Glomerular endothelial cell (primary cell): ENCODE data around the gene SEC24D. TPM values are rescaled to one million over a fixed set of nuclear protein-coding genes. Genes with fewer than 3 reads are reported as not detected.

Experiments used
- DNase-seq: peaks from one replicate; pipeline ENCODE4 v3.0.0-alpha.2; 2011; ENCODE audit warnings: low read depth, low spot score; ENCODE audit errors: extremely low read depth
- total RNA-seq: library from RNA; depleted of rRNA; stranded (reverse); fragments of >200 nt; gene quantifications from 2 replicates; pipeline ENCODE4 v1.2.3, GENCODE V29; 2015

Gene SEC24D
- total RNA-seq, 1 donor from 2014 or later, result 134 TPM

DNA sequence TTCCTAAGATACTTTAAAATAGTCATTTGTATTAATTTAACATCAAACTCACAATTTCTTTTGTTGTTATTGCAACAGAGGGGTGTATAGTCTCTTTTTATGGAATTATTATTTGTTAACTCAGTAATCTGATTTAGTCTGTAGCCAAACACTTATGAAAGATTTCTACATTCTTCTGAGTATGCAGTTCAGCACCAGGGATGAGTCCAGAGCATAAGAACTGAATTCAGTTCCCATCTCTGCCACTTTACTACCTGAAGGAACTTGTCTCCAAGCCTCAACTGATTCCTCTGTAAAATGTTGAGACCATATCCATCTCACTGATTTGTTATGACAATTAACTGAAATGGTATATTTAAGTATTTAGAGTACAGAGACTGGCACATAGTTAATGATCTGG is 105.2 kb downstream of the SEC24D start:
- no peak for DNase-seq

GRCh38 chr4:118729287-118730286 is 106.3 kb downstream of the SEC24D start:
- DNase-seq, result no peak

DNA sequence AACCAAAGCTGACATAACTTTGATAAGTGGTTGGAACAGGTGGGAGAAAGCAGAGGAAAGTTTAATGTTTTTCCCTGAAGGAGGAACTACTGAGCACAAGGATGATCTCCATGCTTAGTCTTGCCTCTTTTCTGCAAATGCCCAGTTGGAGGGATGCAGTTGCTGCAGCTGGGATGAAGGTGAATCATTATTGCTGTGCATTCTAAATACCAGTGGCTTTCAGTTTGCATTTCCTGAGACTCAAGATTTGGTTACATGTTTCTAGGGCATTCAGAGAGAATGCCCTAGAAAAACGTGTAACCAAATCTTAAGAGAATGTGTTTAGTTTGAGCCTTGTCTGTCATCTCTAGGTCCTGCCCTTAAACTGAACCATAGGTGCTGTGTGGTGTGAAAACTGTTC is 108.6 kb downstream of the SEC24D start:
- no peak for DNase-seq

- no peak for DNase-seq
Observed at GRCh38 chr4:118723369-118723768, 112.6 kb downstream of the SEC24D start.

GRCh38 chr4:118721752-118722151 is 114.2 kb downstream of the SEC24D start:
- DNase-seq, result no peak

DNA sequence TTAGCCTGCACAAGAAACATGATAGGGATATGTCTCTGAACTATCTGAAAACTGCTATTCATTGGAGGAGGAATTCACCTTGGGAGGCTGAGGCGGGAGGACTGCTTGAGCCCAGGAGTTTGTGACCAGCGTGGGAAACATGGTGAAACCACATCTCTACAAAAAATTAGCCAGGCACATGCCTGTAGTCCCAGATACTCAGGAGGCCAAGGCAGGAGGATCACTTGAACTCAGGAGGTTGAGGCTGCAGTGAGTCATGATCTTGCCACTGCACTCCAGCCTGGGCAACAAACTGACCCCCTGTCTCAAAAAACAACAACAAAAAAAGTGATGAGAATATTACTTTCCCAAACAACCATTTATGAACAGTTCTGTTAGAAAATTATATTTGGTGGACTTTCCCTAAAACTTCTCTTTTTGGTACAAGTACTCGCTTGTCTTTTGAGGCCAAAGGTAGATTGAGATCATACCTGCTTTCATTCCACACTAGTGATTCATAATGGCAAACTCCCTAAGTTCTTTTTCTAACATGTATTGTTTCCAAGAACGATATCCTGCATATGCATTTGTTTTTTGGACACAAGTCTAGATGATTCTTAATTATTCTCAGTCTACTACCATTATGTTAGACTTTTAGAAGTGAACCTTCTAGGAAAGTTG is 117.3 kb downstream of the SEC24D start:
- no peak for DNase-seq

DNA sequence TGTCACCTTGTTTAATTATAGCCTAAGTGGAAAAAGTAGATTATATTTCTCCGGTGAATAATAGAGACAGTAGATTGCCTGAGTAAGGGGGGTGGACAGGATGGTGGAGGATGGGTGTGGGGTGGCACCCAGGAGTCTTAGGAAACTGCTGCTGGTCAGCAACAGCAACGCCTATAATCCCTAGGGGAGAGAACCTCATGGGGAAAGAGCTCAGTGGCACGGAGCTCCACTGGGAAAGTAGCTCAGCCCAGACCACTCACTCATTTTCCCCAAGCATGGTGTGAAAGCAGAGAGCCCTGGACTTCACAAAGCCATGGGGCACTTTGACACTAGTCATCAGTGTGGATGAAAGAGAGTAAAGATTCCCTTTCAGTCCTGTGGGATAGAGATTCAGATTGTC is 119.6 kb downstream of the SEC24D start:
- DNase-seq, result no peak

DNA sequence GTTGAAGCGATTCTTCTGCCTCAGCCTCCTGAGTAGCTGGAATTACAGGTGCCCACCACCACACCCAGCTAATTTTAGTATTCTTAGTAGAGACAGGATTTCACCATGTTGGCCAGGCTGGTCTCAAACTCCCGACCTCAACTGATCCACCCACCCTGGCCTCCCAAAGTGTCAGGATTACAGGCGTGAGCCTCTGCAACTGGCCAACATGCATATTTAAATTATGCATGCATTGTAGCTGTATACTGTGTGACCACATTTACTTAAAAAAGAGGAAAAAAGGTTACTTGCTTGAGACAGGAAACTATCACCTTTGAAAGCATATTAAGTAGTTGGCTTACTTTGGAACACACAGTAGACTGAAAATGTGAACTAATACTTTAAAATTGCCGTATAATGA is 121.2 kb downstream of the SEC24D start:
- no peak for DNase-seq

DNA sequence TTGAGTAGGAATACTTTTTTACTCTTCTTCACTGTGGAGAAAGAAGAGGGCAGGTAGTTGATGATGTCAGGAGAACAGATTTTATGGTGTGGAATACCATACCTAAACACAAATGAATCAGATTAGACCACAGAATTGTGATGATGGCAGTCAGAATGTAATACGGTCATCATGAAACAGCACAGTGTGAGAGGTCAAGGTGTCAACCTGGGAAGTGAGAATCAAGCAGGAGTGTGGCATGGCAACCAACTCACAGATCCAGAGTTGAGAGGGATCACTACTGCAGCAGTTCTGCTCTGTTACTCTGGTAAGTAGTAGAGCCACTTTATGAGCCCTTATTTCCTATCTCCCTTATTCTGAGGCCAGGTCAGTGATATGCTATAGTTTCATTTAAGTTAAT is 123.1 kb downstream of the SEC24D start:
- DNase-seq, result no peak

DNA sequence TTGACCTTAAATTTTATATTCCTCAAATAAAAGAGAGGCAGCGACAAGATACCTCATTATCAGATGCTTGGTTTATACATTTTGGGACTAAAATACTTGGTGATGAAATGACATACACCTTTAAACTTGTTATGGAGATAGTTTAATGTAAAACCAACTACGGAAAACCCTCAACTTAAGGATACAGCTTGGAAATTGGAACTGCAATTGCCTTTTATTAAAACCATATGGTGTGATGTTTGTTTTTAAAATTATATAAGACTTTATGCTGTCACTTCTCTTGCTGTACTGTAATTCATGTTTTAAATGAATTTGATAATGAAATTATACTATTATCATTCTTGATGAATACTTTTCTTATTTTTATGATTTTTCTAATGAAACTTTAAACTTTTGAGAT is 124.9 kb downstream of the SEC24D start:
- DNase-seq, result no peak

DNA sequence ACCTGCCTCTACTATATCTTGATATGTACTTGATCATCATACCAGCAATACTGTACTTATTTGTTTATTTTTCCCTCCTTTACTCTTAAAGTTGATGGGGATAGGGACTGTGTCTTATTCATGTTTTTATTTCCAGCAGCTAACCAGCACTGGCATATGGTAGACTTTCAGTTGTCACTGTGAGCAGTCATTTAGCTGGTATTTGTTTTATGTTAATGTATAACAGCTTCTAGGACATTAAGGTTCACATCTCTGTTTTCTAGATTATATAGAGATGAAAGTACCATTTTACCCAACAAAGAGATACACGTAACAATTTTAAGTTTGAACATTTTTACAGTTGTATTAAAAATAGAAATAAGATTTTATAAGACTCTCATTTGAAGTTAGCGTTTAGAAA is 132.8 kb downstream of the SEC24D start:
- DNase-seq, result no peak

- peak; percentile 63 for DNase-seq
Observed at GRCh38 chr4:118684873-118685811, 150.8 kb downstream of the SEC24D start, which contains the start of gene METTL14. Gene METTL14, plus strand, starts transcription at chr4:118685392. Its CDS starts 143 bp downstream, at chr4:118685535.

DNA sequence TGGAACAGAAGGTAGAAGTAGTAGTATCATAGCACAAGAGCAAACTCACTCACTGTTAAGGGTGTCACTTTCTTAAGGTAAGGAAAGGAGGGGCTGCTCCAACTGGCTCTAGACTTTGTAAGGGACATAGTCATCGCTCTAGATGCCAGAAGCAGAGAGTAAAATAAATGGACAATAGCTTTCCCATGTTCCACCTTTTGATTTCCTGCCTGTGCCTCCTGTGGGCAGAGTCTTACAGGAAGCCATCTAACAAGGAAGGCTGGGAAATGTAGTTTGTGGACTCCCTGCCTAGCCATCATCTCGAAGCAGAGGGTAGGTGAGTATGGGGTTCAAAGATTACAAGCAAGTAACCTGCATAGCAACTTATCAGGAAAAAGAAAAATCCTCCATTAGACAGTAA is 152.4 kb downstream of the SEC24D start:
- no peak for DNase-seq

GRCh38 chr4:118682928-118683327 is 153.0 kb downstream of the SEC24D start:
- DNase-seq, result no peak

DNA sequence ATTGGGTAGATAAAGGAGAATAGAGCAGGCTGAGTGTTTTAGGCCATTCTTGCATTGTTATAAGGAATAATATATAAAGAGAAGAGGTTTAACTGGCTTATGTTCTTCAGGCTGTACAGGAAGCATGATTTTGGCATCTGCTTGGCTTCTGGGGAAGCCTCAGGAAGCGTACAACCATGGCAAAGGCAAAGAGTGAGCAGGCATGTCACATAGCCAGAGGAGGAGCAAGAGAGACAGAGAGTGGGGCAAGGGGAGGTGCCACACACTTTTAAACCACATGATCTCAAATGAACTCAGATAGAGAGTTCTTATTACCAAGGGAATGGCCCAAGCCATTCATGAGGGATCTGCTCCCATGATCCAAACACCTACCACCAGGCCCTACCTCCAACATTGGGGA is 155.1 kb downstream of the SEC24D start:
- no peak for DNase-seq

- no peak for DNase-seq
Observed at GRCh38 chr4:118676128-118676527, 159.8 kb downstream of the SEC24D start.

Other genes with a start within 250 kb of the SEC24D start
- 15.8 and 20.5 TPM in 2 replicates for gene METTL14, start 150.7 kb downstream of the SEC24D start, total RNA-seq
- 0.47 and 0.53 TPM in 2 replicates for gene SYNPO2, start 52.7 kb upstream of the SEC24D start, total RNA-seq